Endodermal cell (in vitro differentiated cells): ENCODE measurements around the gene SPATA6L. TPM values are rescaled to one million over a fixed set of nuclear protein-coding genes. Genes with fewer than 3 reads are reported as not detected.
A peak's percentile ranks its signal among the peaks of the same experiment; 100 is the strongest.

Experiments
- DNase-seq: peaks from one replicate; pipeline ENCODE4 v3.0.0-alpha.2; 2017
- H3K27ac ChIP-seq: 2 replicates; pipeline ENCODE4 v1.5.1; 2013; ENCODE audit warnings: mild to moderate bottlenecking, low read depth, low read length, moderate library complexity
- H3K27me3 ChIP-seq: 2 replicates; pipeline ENCODE4 v1.6.1; 2013; ENCODE audit warnings: mild to moderate bottlenecking, low read length, moderate library complexity; ENCODE audit not compliant: insufficient read depth, control insufficient read depth, poor library complexity, severe bottlenecking
- H3K36me3 ChIP-seq: 2 replicates; pipeline ENCODE4 v1.7.0; 2013; ENCODE audit warnings: mild to moderate bottlenecking, low read length, moderate library complexity; ENCODE audit not compliant: control insufficient read depth, insufficient read depth
- H3K4me1 ChIP-seq: one replicate; pipeline ENCODE4 v1.7.0; 2013; ENCODE audit warnings: low read length; ENCODE audit not compliant: control insufficient read depth, insufficient read depth
- H3K4me3 ChIP-seq: 2 replicates; pipeline ENCODE4 v1.5.1; 2013; ENCODE audit warnings: mild to moderate bottlenecking, low read length, moderate library complexity
- H3K9ac ChIP-seq: 2 replicates; pipeline ENCODE4 v1.6.1; 2013; ENCODE audit warnings: mild to moderate bottlenecking, low read length, moderate library complexity; ENCODE audit not compliant: poor library complexity, severe bottlenecking; ENCODE audit errors: extremely low read depth
- H3K9me3 ChIP-seq: 2 replicates; pipeline ENCODE4 v1.6.1; 2013; ENCODE audit warnings: mild to moderate bottlenecking, low read length, moderate library complexity; ENCODE audit not compliant: control insufficient read depth
- H3K27ac Mint-ChIP-seq: 2 replicates; pipeline ENCODE4 v1.8.0; 2020; ENCODE audit warnings: mixed read lengths
- H3K27me3 Mint-ChIP-seq: 2 replicates; pipeline ENCODE4 v1.8.0; 2021; ENCODE audit warnings: mild to moderate bottlenecking, mixed read lengths; ENCODE audit not compliant: insufficient read depth
- H3K36me3 Mint-ChIP-seq: 2 replicates; pipeline ENCODE4 v1.8.0; 2020; ENCODE audit warnings: low read depth, mixed read lengths
- H3K4me1 Mint-ChIP-seq: 2 replicates; pipeline ENCODE4 v1.8.0; 2020; ENCODE audit warnings: mixed read lengths
- H3K4me3 Mint-ChIP-seq: 2 replicates; pipeline ENCODE4 v1.8.0; 2020; ENCODE audit warnings: mild to moderate bottlenecking, moderate library complexity, mixed read lengths
- H3K9me3 Mint-ChIP-seq: 2 replicates; pipeline ENCODE4 v1.8.0; 2020; ENCODE audit warnings: mild to moderate bottlenecking, mixed read lengths
- WGBS, 2 experiments: methylation state at CpG; one replicate each; pipeline versions ENCODE4 v1.1.5 to v1.1.7; 2013; ENCODE audit warnings: missing lambda C conversion rate in 2 of 2, mixed read lengths in 1 of 2; ENCODE audit not compliant: insufficient coverage in 1 of 2, insufficient read length in 1 of 2; 5-methylcytosine and 5-hydroxymethylcytosine counted together
- total RNA-seq, 2 donors: library from RNA; stranded (reverse); fragmentation: NEBNext Ultra II Directional in 1 of 2; extraction: Animal tissue kit (Norgen Biotek cat#: 25700) in 1 of 2; gene quantifications; 2 replicates in 1 of 2; 3 replicates in 1 of 2; pipeline ENCODE4 v1.2.1, GENCODE V29; 2021
- TF ChIP-seq, protein P1 (sequence below): fragments of 200-600 bp; sonication (generic); conservative IDR thresholded peaks from 2 replicates; pipeline ENCODE4 v1.5.0; 2021; ENCODE audit warnings: antibody characterized with exemption, mild to moderate bottlenecking

The SPATA6L gene
- total RNA-seq, 2 donors from 2014 or later, result 1.2 to 2.0 TPM

DNA sequence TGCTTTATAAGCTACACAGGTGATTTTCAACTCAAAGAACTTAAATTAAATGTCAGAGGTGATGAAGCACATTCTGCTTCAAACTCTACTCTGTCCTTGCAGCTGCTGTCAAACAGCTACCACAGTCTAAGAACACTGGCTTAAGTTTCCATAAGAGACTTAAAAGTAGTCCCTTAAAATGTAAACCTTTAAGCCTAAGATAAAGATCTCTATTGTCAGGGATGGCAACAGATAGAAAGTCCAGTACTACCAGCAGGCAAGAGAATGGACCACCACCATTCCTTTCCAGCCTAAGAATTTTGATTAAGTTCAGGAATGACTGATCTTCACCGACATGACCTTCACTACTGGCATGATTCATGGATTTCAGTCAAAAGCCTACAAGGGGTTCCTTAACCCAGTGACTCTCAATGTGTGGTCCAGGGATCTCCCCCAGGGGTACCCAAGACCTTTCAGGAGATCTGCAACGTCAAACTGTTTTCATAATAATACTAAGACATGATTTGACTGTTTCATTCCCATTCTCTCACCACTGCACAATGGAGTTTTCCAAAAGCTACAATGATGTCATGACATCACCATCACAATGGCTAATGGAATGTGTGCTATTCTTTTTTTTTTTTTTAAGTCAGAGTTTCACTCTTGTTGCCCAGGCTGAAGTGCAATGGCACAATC is 45.3 kb downstream of the SPATA6L start:
- Histone ChIP-seq H3K4me3 (no peak overlapping the region), H3K9me3 (no peaks in the 10 kb centered on the region), H3K27me3 (no peaks in the 10 kb centered on the region), H3K9ac (no peak overlapping the region), H3K36me3 (no peaks in the 10 kb centered on the region), H3K27ac (peak overlapping the region; percentile 68), H3K4me1 (peaks cover 4% of the 10 kb centered on the region)
- Mint-ChIP-seq H3K9me3 (no peaks in the 10 kb centered on the region), H3K27ac (peak overlapping the region; percentile 85), H3K27me3 (no peaks in the 10 kb centered on the region), H3K4me3 (no peak overlapping the region), H3K4me1 (peaks cover 20% of the 10 kb centered on the region), H3K36me3 (no peaks in the 10 kb centered on the region)
- 63 to 65% methylated on average over 1 to 2 of the region's 2 CpGs for WGBS, 2 experiments
- TF ChIP-seq, protein P1, sequence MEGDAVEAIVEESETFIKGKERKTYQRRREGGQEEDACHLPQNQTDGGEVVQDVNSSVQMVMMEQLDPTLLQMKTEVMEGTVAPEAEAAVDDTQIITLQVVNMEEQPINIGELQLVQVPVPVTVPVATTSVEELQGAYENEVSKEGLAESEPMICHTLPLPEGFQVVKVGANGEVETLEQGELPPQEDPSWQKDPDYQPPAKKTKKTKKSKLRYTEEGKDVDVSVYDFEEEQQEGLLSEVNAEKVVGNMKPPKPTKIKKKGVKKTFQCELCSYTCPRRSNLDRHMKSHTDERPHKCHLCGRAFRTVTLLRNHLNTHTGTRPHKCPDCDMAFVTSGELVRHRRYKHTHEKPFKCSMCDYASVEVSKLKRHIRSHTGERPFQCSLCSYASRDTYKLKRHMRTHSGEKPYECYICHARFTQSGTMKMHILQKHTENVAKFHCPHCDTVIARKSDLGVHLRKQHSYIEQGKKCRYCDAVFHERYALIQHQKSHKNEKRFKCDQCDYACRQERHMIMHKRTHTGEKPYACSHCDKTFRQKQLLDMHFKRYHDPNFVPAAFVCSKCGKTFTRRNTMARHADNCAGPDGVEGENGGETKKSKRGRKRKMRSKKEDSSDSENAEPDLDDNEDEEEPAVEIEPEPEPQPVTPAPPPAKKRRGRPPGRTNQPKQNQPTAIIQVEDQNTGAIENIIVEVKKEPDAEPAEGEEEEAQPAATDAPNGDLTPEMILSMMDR, result no peak
- no peak for DNase-seq

GRCh38 chr9:4620057-4620765 is 46.1 kb downstream of the SPATA6L start:
- no peak overlapping the region for H3K9ac ChIP-seq
- no peaks in the 10 kb centered on the region for H3K36me3 ChIP-seq
- H3K27ac ChIP-seq, result no peak overlapping the region
- peak overlapping the region; percentile 85 for H3K27ac Mint-ChIP-seq
- H3K36me3 Mint-ChIP-seq, result no peaks in the 10 kb centered on the region
- H3K4me1 Mint-ChIP-seq, result peaks cover 20% of the 10 kb centered on the region
- H3K27me3 Mint-ChIP-seq, result no peaks in the 10 kb centered on the region
- peaks cover 4% of the 10 kb centered on the region for H3K4me1 ChIP-seq
- H3K9me3 ChIP-seq, result no peaks in the 10 kb centered on the region
- no peaks in the 10 kb centered on the region for H3K9me3 Mint-ChIP-seq
- DNase-seq, result peak; percentile 63
- TF ChIP-seq, protein P1, result no peak
- no peak overlapping the region for H3K4me3 Mint-ChIP-seq
- WGBS, 2 experiments, result 86 to 100% methylated on average over 1 to 3 of the region's 3 CpGs
- H3K27me3 ChIP-seq, result no peaks in the 10 kb centered on the region
- H3K4me3 ChIP-seq, result no peak overlapping the region

GRCh38 chr9:4618700-4619099 is 47.6 kb downstream of the SPATA6L start:
- H3K27ac ChIP-seq, result no peak overlapping the region
- Mint-ChIP-seq H3K4me1 (peaks cover 20% of the 10 kb centered on the region), H3K4me3 (no peak overlapping the region), H3K36me3 (no peaks in the 10 kb centered on the region), H3K27ac (no peak overlapping the region), H3K9me3 (no peaks in the 10 kb centered on the region), H3K27me3 (no peaks in the 10 kb centered on the region)
- H3K9me3 ChIP-seq, result no peaks in the 10 kb centered on the region
- H3K4me3 ChIP-seq, result no peak overlapping the region
- H3K4me1 ChIP-seq, result peaks cover 4% of the 10 kb centered on the region
- TF ChIP-seq, protein P1, result no peak
- no peak overlapping the region for H3K9ac ChIP-seq
- WGBS, 2 experiments, result 97 to 100% methylated on average over 1 to 2 of the region's 2 CpGs
- H3K27me3 ChIP-seq, result no peaks in the 10 kb centered on the region
- DNase-seq, result no peak
- H3K36me3 ChIP-seq, result no peaks in the 10 kb centered on the region
